GM12874 (cell line): ENCODE data around the gene SEMA3D.

ENCODE experiments used
- TF ChIP-seq, protein P1 (sequence below): IDR thresholded peaks from 2 replicates; pipeline ENCODE4 v1.5.1; 2011; ENCODE audit warnings: low read depth, mild to moderate bottlenecking, control low read depth, low read length, moderate library complexity; ENCODE audit not compliant: insufficient read depth

The SEMA3D gene

DNA sequence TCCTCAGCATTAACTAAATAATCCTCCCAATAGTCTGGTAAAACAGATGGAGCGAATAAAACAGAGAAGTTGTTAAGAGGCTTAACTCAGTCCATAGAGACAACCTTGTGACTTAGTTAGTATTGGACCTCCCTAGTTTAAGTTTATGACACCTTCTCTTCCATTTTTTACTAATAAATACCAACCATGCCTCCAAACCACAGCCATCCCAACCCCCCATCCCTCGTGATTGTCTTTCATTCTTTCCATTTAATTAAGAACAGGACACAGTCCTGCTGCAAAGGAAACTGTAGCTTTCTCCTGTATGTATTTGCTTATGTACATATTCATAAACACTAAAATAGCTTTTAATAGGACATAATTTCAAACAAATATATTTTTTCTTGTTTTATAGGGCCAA, 238.2 kb downstream of the SEMA3D start:
- TF ChIP-seq, protein P1, sequence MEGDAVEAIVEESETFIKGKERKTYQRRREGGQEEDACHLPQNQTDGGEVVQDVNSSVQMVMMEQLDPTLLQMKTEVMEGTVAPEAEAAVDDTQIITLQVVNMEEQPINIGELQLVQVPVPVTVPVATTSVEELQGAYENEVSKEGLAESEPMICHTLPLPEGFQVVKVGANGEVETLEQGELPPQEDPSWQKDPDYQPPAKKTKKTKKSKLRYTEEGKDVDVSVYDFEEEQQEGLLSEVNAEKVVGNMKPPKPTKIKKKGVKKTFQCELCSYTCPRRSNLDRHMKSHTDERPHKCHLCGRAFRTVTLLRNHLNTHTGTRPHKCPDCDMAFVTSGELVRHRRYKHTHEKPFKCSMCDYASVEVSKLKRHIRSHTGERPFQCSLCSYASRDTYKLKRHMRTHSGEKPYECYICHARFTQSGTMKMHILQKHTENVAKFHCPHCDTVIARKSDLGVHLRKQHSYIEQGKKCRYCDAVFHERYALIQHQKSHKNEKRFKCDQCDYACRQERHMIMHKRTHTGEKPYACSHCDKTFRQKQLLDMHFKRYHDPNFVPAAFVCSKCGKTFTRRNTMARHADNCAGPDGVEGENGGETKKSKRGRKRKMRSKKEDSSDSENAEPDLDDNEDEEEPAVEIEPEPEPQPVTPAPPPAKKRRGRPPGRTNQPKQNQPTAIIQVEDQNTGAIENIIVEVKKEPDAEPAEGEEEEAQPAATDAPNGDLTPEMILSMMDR: no peak

DNA sequence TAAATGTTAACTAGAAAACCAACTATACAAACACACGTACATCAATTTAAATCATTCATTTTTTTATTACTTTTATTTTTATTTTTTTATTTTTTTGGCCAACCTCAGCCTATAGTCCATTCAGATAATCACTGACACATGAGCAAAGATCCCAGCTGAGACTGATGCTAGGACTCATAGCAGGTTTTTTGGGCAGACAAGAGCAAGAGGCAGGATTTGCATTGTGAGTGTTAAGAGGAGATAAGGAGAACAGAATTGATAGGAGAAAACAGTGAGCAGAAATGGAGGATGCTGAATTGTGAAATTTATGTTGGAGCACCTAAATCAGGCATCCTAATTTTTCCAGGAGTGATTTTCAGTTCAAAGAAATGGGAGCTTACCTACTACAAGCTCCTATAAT, 240.3 kb downstream of the SEMA3D start:
- TF ChIP-seq, protein P1: no peak
